Measurements from ENCODE around the gene ZFR. TPM values are rescaled to one million over a fixed set of nuclear protein-coding genes. Genes with fewer than 3 reads are reported as not detected.
A peak's percentile ranks its signal among the peaks of the same experiment; 100 is the strongest.

ZFR gene
- total RNA-seq, 1 donor from 2014 or later: 71.5 TPM

- Mint-ChIP-seq H3K27me3 (ENCODE audit: low read depth) (no peaks in the 10 kb centered on the region), H3K4me3 (no peak overlapping the region), H3K4me1 (peaks cover 26% of the 10 kb centered on the region), H3K9me3 (no peaks in the 10 kb centered on the region), H3K27ac (no peak overlapping the region), H3K36me3 (peaks cover 3% of the 10 kb centered on the region)
- no peak for TF ChIP-seq CTCF (IDR thresholded peaks at IDR 0.05; ENCODE audit: unreplicated experiment)
- no peak for DNase-seq (ENCODE audit: low spot score in 2 of 2, unreplicated experiment in 2 of 2)
Measured at GRCh38 chr5:32307769-32308194, 136.8 kb downstream of the ZFR start.

GRCh38 chr5:32304622-32305021 lies 139.9 kb downstream of the ZFR start:
- H3K4me1 Mint-ChIP-seq: peaks cover 12% of the 10 kb centered on the region

More at GRCh38 chr5:32304622-32305021, 139.9 kb downstream of the ZFR start:
- DNase-seq (ENCODE audit: low spot score in 2 of 2, unreplicated experiment in 2 of 2): no peak
- Mint-ChIP-seq H3K4me3 (no peak overlapping the region), H3K9me3 (no peaks in the 10 kb centered on the region), H3K27ac (no peak overlapping the region), H3K36me3 (no peaks in the 10 kb centered on the region), H3K27me3 (ENCODE audit: low read depth) (no peaks in the 10 kb centered on the region)
- TF ChIP-seq CTCF (IDR thresholded peaks at IDR 0.05; ENCODE audit: unreplicated experiment): no peak

Small RNA genes lying within 50 kb of the gene (microRNA-seq; reads per million reads assigned to microRNA genes)
- 13.2 reads per million, percentile 37 among the genes with 10 or more reads in this experiment for gene MIR579

Other genes starting within 250 kb of the ZFR start
- gene MTMR12, start 131.8 kb downstream of the ZFR start, total RNA-seq: 22.9 to 23.8 TPM (median 23.6 TPM) in 3 replicates
- gene SUB1, start 140.8 kb upstream of the ZFR start, total RNA-seq: 199 TPM in 3 replicates

All from mesothelial cell of epicardium (in vitro differentiated cells).